Activated CD4-positive, alpha-beta T cell treated with anti-CD3 and anti-CD28 coated beads for 4 hours (primary cell): ENCODE results near the gene LIN7C.
A peak's percentile ranks its signal among the peaks of the same experiment; 100 is the strongest.
"Not testable (repeated sequence)": the region's sequence is repeated elsewhere in the genome, so short reads cannot be mapped to it uniquely, and the experiment has no call there.

Source experiments
- DNase-seq, 2 donors: peaks; one replicate each; pipeline ENCODE4 v3.0.0-alpha.2; 2020

LIN7C gene

GRCh38 chr11:27506200-27507182 lies at the start of gene LIN7C:
Gene LIN7C, minus strand, starts transcription at chr11:27506769. Its CDS starts 17 bp downstream, at chr11:27506752.
- peak; percentile 95 to 97 for DNase-seq

- no peak for DNase-seq
Measured at GRCh38 chr11:27555264-27555663, 48.7 kb upstream of the LIN7C start.

GRCh38 chr11:27553186-27553585 lies 46.6 kb upstream of the LIN7C start:
- no peak for DNase-seq

- no peak for DNase-seq
Measured at GRCh38 chr11:27552341-27552740, 45.8 kb upstream of the LIN7C start.

- no peak for DNase-seq
Measured at GRCh38 chr11:27551127-27551526, 44.6 kb upstream of the LIN7C start.

- no peak for DNase-seq
Measured at GRCh38 chr11:27545946-27546345, 39.4 kb upstream of the LIN7C start.

- DNase-seq: no peak
Measured at GRCh38 chr11:27545035-27545434, 38.5 kb upstream of the LIN7C start.

- no peak for DNase-seq
Measured at GRCh38 chr11:27541790-27542189, 35.2 kb upstream of the LIN7C start.

- DNase-seq: no peak
Measured at GRCh38 chr11:27540051-27540450, 33.5 kb upstream of the LIN7C start.

- DNase-seq: no peak
Measured at GRCh38 chr11:27535103-27535502, 28.5 kb upstream of the LIN7C start.

- no peak for DNase-seq
Measured at GRCh38 chr11:27532652-27533325, 26.2 kb upstream of the LIN7C start.

GRCh38 chr11:27528712-27529111 lies 22.1 kb upstream of the LIN7C start:
- no peak for DNase-seq

GRCh38 chr11:27526535-27526934 lies 20.0 kb upstream of the LIN7C start:
- DNase-seq: no peak

GRCh38 chr11:27525824-27526516 lies 19.4 kb upstream of the LIN7C start:
- DNase-seq: no peak

- no peak for DNase-seq
Measured at GRCh38 chr11:27524155-27524554, 17.6 kb upstream of the LIN7C start.

- no peak for DNase-seq
Measured at GRCh38 chr11:27520226-27520625, 13.7 kb upstream of the LIN7C start.

GRCh38 chr11:27518518-27518917 lies 11.9 kb upstream of the LIN7C start:
- DNase-seq: no peak

GRCh38 chr11:27517490-27517889 lies 10.9 kb upstream of the LIN7C start:
- not testable (repeated sequence) for DNase-seq

GRCh38 chr11:27514558-27514957 lies 8.0 kb upstream of the LIN7C start:
- no peak for DNase-seq

- no peak for DNase-seq
Measured at GRCh38 chr11:27514076-27514475, 7.5 kb upstream of the LIN7C start.

- no peak for DNase-seq
Measured at GRCh38 chr11:27513389-27513788, 6.8 kb upstream of the LIN7C start.

GRCh38 chr11:27512238-27512637 lies 5.7 kb upstream of the LIN7C start:
- no peak for DNase-seq

- no peak for DNase-seq
Measured at GRCh38 chr11:27509908-27510307, 3.3 kb upstream of the LIN7C start.
